COLO668 (cell line): ENCODE measurements around the gene SSH3.

Experiments
- DNase-seq: peaks from one replicate; lab custom pipeline; 2025; ENCODE audit not compliant: unreplicated experiment; lab: John Stamatoyannopoulos, UW

Gene SSH3

GRCh38 chr11:67278939-67279588 is 24.3 kb upstream of the SSH3 start:
- no peak for DNase-seq

DNA sequence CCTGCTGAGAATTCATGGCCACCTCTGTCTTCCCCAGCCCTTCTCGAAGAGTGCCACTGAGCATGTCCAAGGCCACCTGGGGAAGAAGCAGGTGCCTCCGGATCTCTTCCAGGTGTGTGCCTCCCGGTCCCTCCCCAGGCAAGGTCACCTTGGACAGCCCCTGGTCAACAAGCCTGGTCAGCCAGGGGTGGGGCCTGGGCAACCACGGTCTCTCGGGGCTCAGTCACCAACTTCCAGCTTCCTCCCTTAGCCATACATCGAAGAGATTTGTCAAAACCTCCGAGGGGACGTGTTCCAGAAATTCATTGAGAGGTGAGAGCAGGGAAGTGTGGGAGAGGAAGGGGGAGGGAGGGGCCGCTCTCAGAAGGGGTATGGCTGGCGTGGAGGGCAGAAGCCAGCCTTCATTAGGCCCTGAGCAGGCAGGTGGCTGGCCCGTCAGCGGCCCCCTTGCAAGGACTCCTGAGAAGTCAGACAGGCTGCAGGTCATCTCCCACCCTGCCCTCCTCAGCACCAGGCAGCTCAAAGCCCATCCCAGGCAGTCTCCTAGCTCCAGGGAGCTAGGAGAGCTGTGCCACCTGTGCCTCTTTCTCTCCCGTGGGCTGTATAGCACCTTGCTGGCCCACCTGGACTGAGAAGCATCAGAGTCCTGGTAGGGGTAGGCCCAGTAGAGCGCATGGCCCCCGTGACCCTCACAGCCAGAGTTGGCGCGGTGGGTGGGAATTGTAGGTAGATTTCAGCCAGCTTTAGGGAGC is 23.6 kb upstream of the SSH3 start:
- no peak for DNase-seq

- no peak for DNase-seq
Observed at GRCh38 chr11:67280341-67280787, 23.0 kb upstream of the SSH3 start.

GRCh38 chr11:67280788-67281551 is 22.4 kb upstream of the SSH3 start:
- DNase-seq, result no peak

- DNase-seq, result no peak
Observed at GRCh38 chr11:67281552-67282150, 21.7 kb upstream of the SSH3 start.

- no peak for DNase-seq
Observed at GRCh38 chr11:67282155-67282875, 21.0 kb upstream of the SSH3 start.

- no peak for DNase-seq
Observed at GRCh38 chr11:67282876-67283371, 20.4 kb upstream of the SSH3 start.

DNA sequence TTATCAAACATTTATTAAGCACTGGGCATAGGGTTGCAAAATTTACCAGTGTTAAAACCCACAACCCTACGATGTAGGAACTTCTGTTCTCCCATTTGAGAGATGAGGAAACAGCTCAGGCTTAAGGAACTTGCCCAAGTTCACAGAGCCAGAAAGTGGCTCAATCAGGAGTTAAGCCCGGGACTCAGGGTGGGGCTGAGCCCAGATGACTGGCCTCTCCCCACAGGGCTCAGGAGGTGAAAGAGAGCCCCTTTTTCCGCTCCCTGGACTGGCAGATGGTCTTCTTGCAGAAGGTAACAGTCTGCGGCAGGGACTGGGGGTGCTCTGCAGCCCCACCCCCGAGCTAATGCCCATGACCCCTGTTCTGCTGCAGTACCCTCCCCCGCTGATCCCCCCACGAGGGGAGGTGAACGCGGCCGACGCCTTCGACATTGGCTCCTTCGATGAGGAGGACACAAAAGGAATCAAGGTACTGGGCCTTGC is 19.8 kb upstream of the SSH3 start:
- no peak for DNase-seq

DNA sequence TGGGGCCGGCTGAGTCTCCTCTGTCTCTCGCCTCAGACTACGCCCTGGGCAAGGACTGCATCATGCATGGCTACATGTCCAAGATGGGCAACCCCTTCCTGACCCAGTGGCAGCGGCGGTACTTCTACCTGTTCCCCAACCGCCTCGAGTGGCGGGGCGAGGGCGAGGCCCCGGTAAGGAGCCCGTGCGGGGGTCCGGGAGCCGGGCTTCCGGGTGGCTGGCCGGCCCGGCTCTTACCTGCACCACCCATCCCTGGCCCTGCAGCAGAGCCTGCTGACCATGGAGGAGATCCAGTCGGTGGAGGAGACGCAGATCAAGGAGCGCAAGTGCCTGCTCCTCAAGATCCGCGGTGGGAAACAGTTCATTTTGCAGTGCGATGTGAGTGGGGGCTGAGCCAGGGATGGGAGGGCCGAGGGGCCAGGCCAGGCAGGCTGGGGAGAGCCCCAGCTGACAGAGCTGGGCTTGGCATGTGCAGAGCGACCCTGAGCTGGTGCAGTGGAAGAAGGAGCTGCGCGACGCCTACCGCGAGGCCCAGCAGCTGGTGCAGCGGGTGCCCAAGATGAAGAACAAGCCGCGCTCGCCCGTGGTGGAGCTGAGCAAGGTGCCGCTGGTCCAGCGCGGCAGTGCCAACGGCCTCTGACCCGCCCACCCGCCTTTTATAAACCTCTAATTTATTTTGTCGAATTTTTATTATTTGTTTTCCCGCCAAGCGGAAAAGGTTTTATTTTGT is 18.4 kb upstream of the SSH3 start:
- no peak for DNase-seq

- DNase-seq, result no peak
Observed at GRCh38 chr11:67285541-67286498, 17.5 kb upstream of the SSH3 start.

DNA sequence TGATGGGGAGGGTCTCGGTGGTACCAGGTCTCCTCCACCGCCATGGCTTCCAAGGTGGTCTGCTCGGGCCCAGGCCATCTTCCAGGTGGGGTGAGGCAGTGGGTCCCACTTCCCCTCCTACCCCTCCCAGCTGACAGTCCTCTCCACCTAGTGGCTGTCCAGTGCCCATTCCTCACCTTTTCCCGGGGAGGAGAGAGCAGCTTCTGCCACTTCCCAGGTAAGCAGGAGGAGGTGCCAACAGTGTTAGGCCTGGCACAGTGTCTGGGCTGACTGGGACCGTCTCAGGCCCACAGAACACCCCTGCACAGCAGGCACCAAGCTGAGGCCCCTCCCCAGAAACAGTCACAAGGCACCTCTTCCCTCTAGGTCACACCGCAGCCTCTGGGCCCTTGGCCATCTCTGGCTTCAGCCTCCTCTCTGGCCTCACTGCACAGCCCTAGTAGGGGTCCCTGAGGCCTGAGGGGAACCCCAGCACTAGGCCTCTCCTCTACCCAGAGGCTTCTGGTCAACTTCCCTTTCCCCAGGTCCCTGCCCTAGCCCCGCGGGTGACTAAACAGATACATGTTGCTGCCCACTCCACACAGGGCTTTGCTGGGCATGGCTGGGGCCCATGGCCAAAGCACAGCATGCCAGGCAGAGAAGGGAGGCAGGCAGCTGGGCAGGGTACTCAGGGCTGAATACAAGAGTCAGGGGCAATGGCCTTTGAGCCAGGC is 16.6 kb upstream of the SSH3 start:
- no peak for DNase-seq

GRCh38 chr11:67287355-67288197 is 15.8 kb upstream of the SSH3 start:
- no peak for DNase-seq

DNA sequence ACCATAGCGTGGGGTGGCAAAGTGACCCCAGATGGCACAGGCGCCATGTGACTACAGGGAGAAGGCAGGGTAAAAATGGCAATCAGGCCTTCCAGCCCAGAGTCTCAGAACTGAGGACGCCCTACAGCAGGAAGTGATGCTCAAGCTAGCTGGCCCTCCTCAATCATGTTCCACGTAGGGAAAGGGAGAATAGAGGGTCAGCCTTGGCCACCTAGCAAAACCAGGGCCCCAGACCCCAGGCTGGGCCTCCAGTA is 15.2 kb upstream of the SSH3 start:
- DNase-seq, result no peak

- DNase-seq, result peak; percentile 95
Observed at GRCh38 chr11:67288452-67289225, 14.7 kb upstream of the SSH3 start.

GRCh38 chr11:67289226-67289650 is 14.1 kb upstream of the SSH3 start, which contains the start of gene ANKRD13D:
Gene ANKRD13D (plus strand): TSS chr11:67289303. CDS start chr11:67289461, 158 bp downstream.
- no peak for DNase-seq

- no peak for DNase-seq
Observed at GRCh38 chr11:67289651-67290479, 13.5 kb upstream of the SSH3 start.
